ENCODE measurements around the gene DIS3L2.
"Not testable (repeated sequence)": the region's sequence is repeated elsewhere in the genome, so short reads cannot be mapped to it uniquely, and the experiment has no call there.

The DIS3L2 gene

DNA sequence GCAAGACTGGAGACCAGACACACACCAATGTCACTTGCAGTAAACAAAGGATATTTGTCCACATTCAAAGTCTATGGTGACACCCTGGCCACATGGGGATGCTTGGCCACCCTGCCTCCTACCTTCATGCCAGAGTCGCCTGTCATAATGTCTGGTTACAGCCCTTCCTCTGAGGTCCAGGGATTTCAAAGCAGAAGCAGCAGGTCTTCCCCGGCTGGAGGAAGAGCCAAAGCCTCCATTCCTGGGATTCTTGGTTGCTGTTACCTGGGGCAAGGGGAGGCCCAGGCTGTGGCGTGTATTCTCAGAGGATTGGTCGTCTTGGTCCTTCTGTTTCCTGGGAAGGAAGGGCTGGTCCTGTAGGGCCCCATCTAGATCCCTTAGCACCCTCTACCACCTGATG lies 414.7 kb downstream of the DIS3L2 start:
- no peak for FAIRE-seq
- no peak for DNase-seq (ENCODE audit: insufficient read length, low spot score)

DNA sequence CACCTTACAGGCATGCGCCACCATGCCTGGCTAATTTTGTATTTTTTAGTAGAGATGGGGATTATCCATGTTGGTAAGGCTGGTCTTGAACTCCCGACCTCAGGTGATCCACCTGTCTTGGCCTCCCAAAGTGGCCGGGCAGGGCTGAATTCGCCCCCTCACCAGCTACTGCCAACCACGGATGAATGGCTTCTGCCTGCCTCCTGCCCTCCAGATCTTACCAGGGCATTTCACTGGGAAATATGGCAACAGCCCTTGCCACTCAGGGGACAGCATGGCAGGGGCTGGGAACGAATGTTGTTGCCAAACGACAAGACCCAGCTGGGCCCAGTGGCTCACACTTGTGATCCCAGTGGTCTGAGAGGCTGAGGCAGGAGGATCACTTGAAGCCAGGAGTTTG lies 415.2 kb downstream of the DIS3L2 start:
- no peak for FAIRE-seq
- DNase-seq (ENCODE audit: insufficient read length, low spot score) = no peak

GRCh38 chr2:232377319-232377718 lies 415.8 kb downstream of the DIS3L2 start:
- DNase-seq (ENCODE audit: insufficient read length, low spot score) (no peak), FAIRE-seq (no peak)

DNA sequence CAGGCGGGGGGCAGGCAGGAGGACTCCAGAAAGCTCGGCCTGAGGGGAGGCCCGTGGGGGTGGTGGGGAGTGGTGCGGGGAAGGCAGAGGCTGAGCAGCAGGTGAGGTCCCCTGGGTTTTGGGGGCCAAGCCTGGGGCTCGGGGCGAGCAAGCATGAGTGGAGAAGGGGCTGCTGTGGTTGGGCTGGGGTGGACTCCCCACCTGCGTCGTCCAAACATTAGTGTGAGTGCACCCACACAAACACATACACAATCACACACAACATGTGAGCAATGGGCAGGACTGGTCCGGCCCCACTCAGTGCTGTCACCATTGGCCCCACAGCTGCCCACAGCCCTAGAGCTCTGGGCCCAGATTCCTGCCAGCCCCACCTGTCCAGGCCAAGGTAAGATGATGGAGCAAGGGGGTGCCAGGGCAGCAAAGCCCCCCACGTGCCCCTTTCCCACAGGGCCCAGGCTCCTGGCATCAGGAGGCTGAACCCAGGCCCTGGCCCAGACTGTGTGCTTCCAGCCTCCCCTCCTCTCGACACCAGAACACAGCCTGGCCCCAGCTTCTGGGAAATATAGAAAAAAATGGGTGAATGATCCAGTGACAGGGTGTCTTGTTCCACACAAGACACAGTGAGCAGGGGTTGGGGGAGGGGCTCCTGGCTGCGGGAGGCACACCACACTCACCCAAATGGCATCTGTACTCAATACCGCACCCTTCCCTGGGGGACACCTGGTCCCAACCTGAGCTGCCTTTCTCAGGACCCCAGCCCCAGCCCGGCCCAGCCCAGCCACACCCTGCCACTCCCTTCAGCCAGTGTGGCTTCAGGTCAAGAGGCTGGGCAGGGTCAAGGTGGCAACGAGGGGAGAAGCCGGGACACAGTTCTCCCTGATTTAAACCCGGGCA lies 416.6 kb downstream of the DIS3L2 start:
- no peak for DNase-seq (ENCODE audit: insufficient read length, low spot score)
- FAIRE-seq = no peak

GRCh38 chr2:232378735-232379151 lies 417.2 kb downstream of the DIS3L2 start, which contains the start of gene ALPP:
Gene ALPP (plus strand): TSS chr2:232378751. CDS start chr2:232378803, 52 bp downstream.
- not testable (repeated sequence) for FAIRE-seq; DNase-seq (ENCODE audit: insufficient read length, low spot score)

GRCh38 chr2:232379610-232380590 lies 418.4 kb downstream of the DIS3L2 start:
- not testable (repeated sequence) for FAIRE-seq; DNase-seq (ENCODE audit: insufficient read length, low spot score)

GRCh38 chr2:232381204-232382031 lies 419.9 kb downstream of the DIS3L2 start:
- DNase-seq (ENCODE audit: insufficient read length, low spot score) = not testable (repeated sequence)

GRCh38 chr2:232382331-232383225 lies 421.1 kb downstream of the DIS3L2 start:
- FAIRE-seq (no peak), DNase-seq (ENCODE audit: insufficient read length, low spot score) (no peak)

More at GRCh38 chr2:232381204-232382031, 419.9 kb downstream of the DIS3L2 start:
- FAIRE-seq = not testable (repeated sequence)

- FAIRE-seq (no peak), DNase-seq (ENCODE audit: insufficient read length, low spot score) (no peak)
Measured at GRCh38 chr2:232384466-232384865, 423.0 kb downstream of the DIS3L2 start.

DNA sequence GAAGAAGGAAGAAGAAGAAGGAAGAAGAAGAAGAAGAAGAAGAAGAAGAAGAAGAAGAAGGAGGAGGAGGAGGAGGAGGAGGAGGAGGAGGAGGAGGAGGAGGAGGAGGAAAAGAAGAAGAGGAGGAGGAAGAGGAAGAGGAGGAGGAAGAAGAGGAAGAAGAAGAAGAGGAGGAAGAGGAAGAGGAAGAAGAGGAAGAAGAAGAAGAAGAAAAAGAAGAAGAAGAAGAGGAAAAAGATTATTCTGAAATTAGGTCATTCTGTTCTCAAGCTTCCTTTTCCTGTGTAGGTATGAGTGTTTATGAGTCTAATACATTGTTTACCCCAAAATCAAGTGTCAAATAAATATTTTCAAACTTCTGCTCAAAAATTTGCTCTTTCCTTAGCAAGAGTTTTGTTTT lies 423.5 kb downstream of the DIS3L2 start:
- not testable (repeated sequence) for FAIRE-seq; DNase-seq (ENCODE audit: insufficient read length, low spot score)

DNA sequence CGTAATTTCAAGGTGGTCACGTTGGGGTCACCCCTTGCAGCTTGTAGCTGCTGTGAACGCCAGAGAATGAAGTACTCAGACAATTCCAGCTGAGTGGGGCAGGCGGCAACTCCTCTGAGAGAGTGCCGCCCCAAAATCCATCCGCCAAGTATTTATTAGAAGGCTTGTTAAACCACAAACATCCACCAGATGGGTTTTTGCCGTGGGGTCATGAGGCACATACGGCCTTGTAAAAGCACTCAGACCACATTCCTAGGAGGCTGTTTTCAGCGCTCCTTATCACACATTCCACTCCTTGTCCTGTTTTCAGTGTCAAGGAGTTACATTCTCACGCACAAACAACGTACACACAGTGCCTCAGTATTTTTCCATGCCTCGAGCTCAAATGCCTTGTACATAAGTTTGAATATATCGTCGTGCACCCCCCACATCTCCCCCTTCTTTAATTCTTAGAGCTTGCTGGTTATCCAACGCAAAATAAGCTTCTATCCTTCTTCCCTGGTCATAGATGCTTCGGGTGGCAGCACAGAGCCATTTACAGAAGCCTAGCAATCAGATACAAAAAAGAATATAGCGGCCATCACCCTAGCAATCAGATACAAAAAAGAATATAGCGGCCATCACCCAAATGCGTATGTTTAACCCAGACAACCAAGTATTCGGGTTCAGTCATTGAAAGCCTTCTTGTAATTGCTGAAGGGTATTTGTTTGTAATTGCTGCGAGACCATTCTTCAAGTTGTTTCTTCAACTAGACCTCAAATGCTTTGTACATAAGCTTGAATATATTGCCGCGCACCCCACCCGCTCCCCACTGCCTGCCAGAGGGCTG lies 424.4 kb downstream of the DIS3L2 start:
- DNase-seq (ENCODE audit: insufficient read length, low spot score) = no peak
- FAIRE-seq = no peak

DNA sequence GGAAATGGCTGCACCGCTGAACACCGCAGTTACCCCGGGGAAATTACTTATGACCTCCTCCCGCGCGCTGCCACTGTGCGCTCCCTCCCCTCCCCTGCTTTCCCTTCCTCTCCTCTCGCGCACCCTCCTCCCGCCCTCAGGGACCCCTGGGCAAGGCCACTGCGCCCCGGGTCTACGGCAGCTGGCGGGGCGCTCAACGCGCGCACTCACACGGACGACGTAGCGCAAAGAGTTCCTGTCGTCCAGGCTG lies 424.9 kb downstream of the DIS3L2 start:
- FAIRE-seq = no peak

More for the DNA sequence above, 424.9 kb downstream of the DIS3L2 start:
- no peak for DNase-seq (ENCODE audit: insufficient read length, low spot score)
